PC-9 (cell line): ENCODE measurements around the gene KCNAB2. TPM values are rescaled to one million over a fixed set of nuclear protein-coding genes. Genes with fewer than 3 reads are reported as not detected.

ENCODE experiments used
- BruUV-seq: library from RNA; stranded (reverse); fragments of 400-500 nt; replicated peaks from 2 replicates; lab custom pipeline; 2021; lab: Mats Ljungman, UMichigan
- CTCF ChIA-PET: fragments of 300-600 bp; sonication (Branson Sonifier 250); formaldehyde crosslinking; loops from one replicate; lab custom pipeline; 2022; ENCODE audit warnings: antibody characterized with exemption; lab: Charles Lee
- POLR2A ChIA-PET: fragments of 300-600 bp; sonication (Branson Sonifier 250); formaldehyde crosslinking; loops from one replicate; lab custom pipeline; 2022; ENCODE audit warnings: antibody characterized with exemption; ENCODE audit not compliant: unreplicated experiment; lab: Charles Lee
- DNase-seq, 2 experiments: peaks; one replicate each; pipeline versions ENCODE4 v3.0.0 to v3.0.0-alpha.2; 2015 to 2022; ENCODE audit warnings: mixed read lengths in 1 of 2
- H2AFZ ChIP-seq: fragments of 200-600 bp; sonication (generic); 2 replicates; pipeline ENCODE4 v1.8.1; 2017; ENCODE audit warnings: antibody characterized with exemption
- H3F3A ChIP-seq: fragments of 200-600 bp; sonication (generic); 2 replicates; pipeline ENCODE4 v1.8.1; 2017; ENCODE audit warnings: antibody characterized with exemption, mild to moderate bottlenecking, low read depth; ENCODE audit not compliant: insufficient read depth
- H3K27ac ChIP-seq: fragments of 200-600 bp; sonication (generic); 2 replicates; pipeline ENCODE4 v1.6.1; 2016; ENCODE audit warnings: mixed run types
- H3K27me3 ChIP-seq: fragments of 200-600 bp; sonication (generic); 2 replicates; pipeline ENCODE4 v1.6.1; 2016; ENCODE audit warnings: low read depth, mixed run types; ENCODE audit not compliant: insufficient read depth
- H3K36me3 ChIP-seq: fragments of 200-600 bp; sonication (generic); 2 replicates; pipeline ENCODE4 v1.6.1; 2016; ENCODE audit warnings: low read depth, mixed run types
- H3K4me1 ChIP-seq: fragments of 200-600 bp; sonication (generic); replicated peaks from 2 replicates; pipeline ENCODE4 v1.6.1; 2016; ENCODE audit warnings: mixed run types; ENCODE audit not compliant: insufficient read depth
- H3K4me2 ChIP-seq: fragments of 200-600 bp; sonication (generic); 2 replicates; pipeline ENCODE4 v1.6.1; 2017; ENCODE audit warnings: mixed run types
- H3K4me3 ChIP-seq: fragments of 200-600 bp; sonication (generic); 2 replicates; pipeline ENCODE4 v1.6.1; 2016; ENCODE audit warnings: mixed run types
- H3K79me2 ChIP-seq: fragments of 200-600 bp; sonication (generic); 2 replicates; pipeline ENCODE4 v1.6.1; 2017; ENCODE audit warnings: low read depth, mixed run types
- H3K9me2 ChIP-seq: fragments of 200-600 bp; sonication (generic); 2 replicates; pipeline ENCODE4 v1.8.1; 2017; ENCODE audit warnings: mild to moderate bottlenecking; ENCODE audit not compliant: insufficient read depth
- H3K9me3 ChIP-seq: fragments of 200-600 bp; sonication (generic); 2 replicates; pipeline ENCODE4 v1.8.1; 2016; ENCODE audit warnings: low read depth; ENCODE audit not compliant: insufficient read depth
- H4K20me1 ChIP-seq: fragments of 200-600 bp; sonication (generic); 2 replicates; pipeline ENCODE4 v1.8.1; 2017; ENCODE audit not compliant: insufficient read depth
- EZH2 ChIP-seq: fragments of 200-600 bp; sonication (generic); IDR thresholded peaks from 2 replicates; pipeline ENCODE4 v1.8.0; 2017; ENCODE audit warnings: antibody characterized with exemption, low read depth
- intact Hi-C: fragments of 100-400 bp; cut with micrococcal nuclease; formaldehyde crosslinking; loops from one replicate; pipeline ENCODE4 v1.10.0; 2022; ENCODE audit not compliant: unreplicated experiment
- total RNA-seq: library from RNA; stranded (reverse); gene quantifications from 2 replicates; pipeline ENCODE4 v1.2.3, GENCODE V29; 2021
- TF ChIP-seq, protein P1 (sequence below): fragments of 200-600 bp; sonication (generic); conservative IDR thresholded peaks from 2 replicates; pipeline ENCODE4 v1.6.1; 2017; ENCODE audit warnings: mixed run types, antibody characterized with exemption, mild to moderate bottlenecking, moderate library complexity

KCNAB2 gene
- total RNA-seq, 1 experiment from 2014 or later = 19.6 TPM

GRCh38 chr1:6037338-6037762, 8.3 kb upstream of the KCNAB2 start:
- Histone ChIP-seq H3F3A (no peaks in the 10 kb centered on the region; the same call in 1 of the 2 replicates), H3K27ac (no peak overlapping the region), H3K4me2 (no peak overlapping the region), H2AFZ (no peak overlapping the region), H3K9me3 (no peaks in the 10 kb centered on the region), H4K20me1 (no peaks in the 10 kb centered on the region), H3K27me3 (no peaks in the 10 kb centered on the region), H3K4me1 (no peaks in the 10 kb centered on the region), H3K79me2 (no peaks in the 10 kb centered on the region), H3K9me2 (no peaks in the 10 kb centered on the region), H3K36me3 (no peaks in the 10 kb centered on the region), H3K4me3 (no peak overlapping the region)
- no peak for DNase-seq
- ChIA-PET CTCF (no interaction called here), POLR2A (no interaction called here)
- intact Hi-C loops = no loop called here
- TF ChIP-seq EZH2 = no peak
- TF ChIP-seq, protein P1, sequence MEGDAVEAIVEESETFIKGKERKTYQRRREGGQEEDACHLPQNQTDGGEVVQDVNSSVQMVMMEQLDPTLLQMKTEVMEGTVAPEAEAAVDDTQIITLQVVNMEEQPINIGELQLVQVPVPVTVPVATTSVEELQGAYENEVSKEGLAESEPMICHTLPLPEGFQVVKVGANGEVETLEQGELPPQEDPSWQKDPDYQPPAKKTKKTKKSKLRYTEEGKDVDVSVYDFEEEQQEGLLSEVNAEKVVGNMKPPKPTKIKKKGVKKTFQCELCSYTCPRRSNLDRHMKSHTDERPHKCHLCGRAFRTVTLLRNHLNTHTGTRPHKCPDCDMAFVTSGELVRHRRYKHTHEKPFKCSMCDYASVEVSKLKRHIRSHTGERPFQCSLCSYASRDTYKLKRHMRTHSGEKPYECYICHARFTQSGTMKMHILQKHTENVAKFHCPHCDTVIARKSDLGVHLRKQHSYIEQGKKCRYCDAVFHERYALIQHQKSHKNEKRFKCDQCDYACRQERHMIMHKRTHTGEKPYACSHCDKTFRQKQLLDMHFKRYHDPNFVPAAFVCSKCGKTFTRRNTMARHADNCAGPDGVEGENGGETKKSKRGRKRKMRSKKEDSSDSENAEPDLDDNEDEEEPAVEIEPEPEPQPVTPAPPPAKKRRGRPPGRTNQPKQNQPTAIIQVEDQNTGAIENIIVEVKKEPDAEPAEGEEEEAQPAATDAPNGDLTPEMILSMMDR = no peak
- BruUV-seq = no TSS peak

DNA sequence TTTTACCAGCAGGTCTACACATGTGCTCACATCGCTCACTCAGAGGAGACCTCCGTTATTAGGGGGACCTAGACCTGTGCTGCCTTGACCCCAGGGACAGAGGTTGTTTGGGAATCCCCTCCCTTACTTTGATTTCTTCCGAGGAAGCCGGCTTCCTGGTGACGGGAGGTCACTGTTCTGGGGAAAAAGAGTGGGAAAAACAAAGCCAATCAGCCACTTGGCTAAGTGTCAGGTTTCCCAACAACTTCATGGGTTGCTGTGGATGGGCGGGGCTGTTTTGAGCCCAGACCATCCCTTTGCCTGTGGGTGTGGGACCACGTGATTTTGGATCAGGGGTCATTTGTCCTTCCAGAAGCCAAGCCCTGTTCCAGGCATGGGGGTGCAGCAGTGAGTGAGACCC, 7.1 kb upstream of the KCNAB2 start:
- intact Hi-C loops = no loop called here
- CTCF ChIA-PET = no interaction called here
- Histone ChIP-seq H3K4me2 (no peak overlapping the region), H3K9me2 (no peaks in the 10 kb centered on the region), H3K27ac (no peak overlapping the region), H3K27me3 (no peaks in the 10 kb centered on the region), H4K20me1 (no peaks in the 10 kb centered on the region), H3K36me3 (no peaks in the 10 kb centered on the region), H3F3A (no peaks in the 10 kb centered on the region), H3K4me3 (no peak overlapping the region), H2AFZ (no peak overlapping the region), H3K4me1 (no peaks in the 10 kb centered on the region), H3K9me3 (no peaks in the 10 kb centered on the region), H3K79me2 (no peaks in the 10 kb centered on the region)
- no peak for DNase-seq
- BruUV-seq = no TSS peak
- POLR2A ChIA-PET = no interaction called here
- no peak for TF ChIP-seq EZH2
- TF ChIP-seq, protein P1 = no peak

- Histone ChIP-seq H3K9me2 (no peaks in the 10 kb centered on the region), H3K79me2 (no peaks in the 10 kb centered on the region), H3K27ac (no peak overlapping the region), H3K27me3 (no peaks in the 10 kb centered on the region), H3K9me3 (no peaks in the 10 kb centered on the region), H3F3A (no peaks in the 10 kb centered on the region), H3K4me2 (no peak overlapping the region), H2AFZ (no peak overlapping the region), H3K4me1 (no peaks in the 10 kb centered on the region), H3K4me3 (no peak overlapping the region), H4K20me1 (no peaks in the 10 kb centered on the region), H3K36me3 (no peaks in the 10 kb centered on the region)
- intact Hi-C loops = no loop called here
- ChIA-PET POLR2A (no interaction called here), CTCF (no interaction called here)
- DNase-seq = no peak
- TF ChIP-seq, protein P1 = no peak
- no peak for TF ChIP-seq EZH2
- BruUV-seq = no TSS peak
These were observed 6.7 kb upstream of the KCNAB2 start for GRCh38 chr1:6039031-6039430.
